PC-3 (cell line): ENCODE data around the gene FOXD1.

Experiments used
- EZH2 ChIP-seq: fragments of 300-600 bp; sonication (generic); IDR thresholded peaks from one replicate; pipeline ENCODE4 v1.6.1; 2017; ENCODE audit warnings: antibody characterized with exemption, mild to moderate bottlenecking, low read length; ENCODE audit not compliant: unreplicated experiment
- TF ChIP-seq, protein P1 (sequence below): fragments of 300-600 bp; sonication (generic); conservative IDR thresholded peaks from 2 replicates; pipeline ENCODE4 v1.5.1; 2017; ENCODE audit warnings: antibody characterized with exemption, low read depth, mild to moderate bottlenecking, low read length

DNA sequence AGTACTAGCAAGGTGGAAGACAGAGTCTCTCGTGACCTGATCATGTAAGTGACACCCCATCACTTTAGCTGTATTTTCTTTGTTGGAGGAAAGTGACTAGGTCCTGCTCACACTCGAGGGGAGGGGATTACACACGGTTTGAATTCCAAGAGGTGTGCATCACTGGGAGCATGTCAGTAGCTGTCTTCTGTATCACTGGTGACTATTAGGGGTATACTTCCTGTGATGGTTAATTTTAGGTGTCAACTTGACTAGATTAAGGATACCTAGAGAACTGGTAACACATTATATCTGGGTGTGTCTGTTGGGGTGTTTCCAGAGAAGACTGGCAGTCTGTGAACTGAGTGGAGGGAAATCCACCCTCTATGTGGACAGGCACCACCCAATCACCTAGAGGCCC lies 22.5 kb downstream of the FOXD1 start:
- TF ChIP-seq EZH2, result no peak
- TF ChIP-seq, protein P1, sequence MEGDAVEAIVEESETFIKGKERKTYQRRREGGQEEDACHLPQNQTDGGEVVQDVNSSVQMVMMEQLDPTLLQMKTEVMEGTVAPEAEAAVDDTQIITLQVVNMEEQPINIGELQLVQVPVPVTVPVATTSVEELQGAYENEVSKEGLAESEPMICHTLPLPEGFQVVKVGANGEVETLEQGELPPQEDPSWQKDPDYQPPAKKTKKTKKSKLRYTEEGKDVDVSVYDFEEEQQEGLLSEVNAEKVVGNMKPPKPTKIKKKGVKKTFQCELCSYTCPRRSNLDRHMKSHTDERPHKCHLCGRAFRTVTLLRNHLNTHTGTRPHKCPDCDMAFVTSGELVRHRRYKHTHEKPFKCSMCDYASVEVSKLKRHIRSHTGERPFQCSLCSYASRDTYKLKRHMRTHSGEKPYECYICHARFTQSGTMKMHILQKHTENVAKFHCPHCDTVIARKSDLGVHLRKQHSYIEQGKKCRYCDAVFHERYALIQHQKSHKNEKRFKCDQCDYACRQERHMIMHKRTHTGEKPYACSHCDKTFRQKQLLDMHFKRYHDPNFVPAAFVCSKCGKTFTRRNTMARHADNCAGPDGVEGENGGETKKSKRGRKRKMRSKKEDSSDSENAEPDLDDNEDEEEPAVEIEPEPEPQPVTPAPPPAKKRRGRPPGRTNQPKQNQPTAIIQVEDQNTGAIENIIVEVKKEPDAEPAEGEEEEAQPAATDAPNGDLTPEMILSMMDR, result no peak
